ENCODE measurements around the gene KIF5C. TPM values are rescaled to one million over a fixed set of nuclear protein-coding genes. Genes with fewer than 3 reads are reported as not detected.

KIF5C gene
- total and polyA plus RNA-seq, 2 of the 13 experiments (the other 11 are each of a cell fraction or from before 2014, with no cell fraction given), result 0.15 to 0.20 TPM

DNA sequence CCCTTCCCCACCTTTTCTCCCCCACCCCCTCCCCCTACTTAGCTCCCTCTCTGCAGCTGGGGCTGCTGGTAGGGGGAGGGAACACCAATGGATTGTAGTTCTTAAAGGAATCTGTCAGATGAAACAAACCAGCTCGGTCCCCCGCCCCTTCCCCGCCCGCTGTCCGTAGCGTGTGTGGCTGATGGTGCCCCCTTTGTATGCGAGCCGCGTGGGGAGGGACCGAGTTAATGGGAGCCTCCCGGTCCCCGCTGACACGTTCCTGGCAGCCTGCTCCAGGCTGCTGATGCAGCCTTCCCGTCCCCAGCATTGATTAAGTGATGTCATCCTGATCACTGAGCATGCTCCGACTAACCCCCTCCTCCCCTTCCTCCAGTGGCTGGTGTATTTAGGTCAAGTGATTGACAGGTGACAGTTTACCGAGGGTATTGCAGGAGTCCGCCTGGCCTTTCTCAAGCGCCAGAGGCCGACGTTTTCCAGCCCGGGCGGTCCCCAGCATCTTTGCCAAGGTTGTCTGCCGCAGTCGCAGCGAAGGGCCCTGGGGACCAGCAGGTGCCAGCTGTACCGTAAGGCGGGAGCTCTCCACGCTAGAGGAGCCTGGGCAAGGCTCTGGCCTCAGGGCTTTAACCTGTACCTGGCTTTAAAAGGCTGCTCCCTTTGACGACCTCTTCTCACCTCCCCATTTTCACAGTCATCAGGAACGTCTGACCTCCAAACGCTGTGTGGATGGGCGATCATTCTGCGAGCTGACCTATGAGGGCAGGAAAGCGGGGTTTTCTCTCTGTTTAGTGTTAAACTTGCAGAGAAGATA lies 1.8 kb downstream of the KIF5C start (continued):
- TF ChIP-seq EED (CRISPR knock-in tag; IDR thresholded peaks at IDR 0.05) (0 out of 2 replicates have a peak, but pooled peaks have one; percentile 27), ZNF331 (CRISPR knock-in tag; IDR thresholded peaks at IDR 0.05) (no peak), ZNF441 (CRISPR knock-in tag; IDR thresholded peaks at IDR 0.05; ENCODE audit: borderline replicate concordance) (no peak), ZFP91 (CRISPR knock-in tag; IDR thresholded peaks at IDR 0.05; ENCODE audit: borderline replicate concordance) (peak; percentile 36; the same call in 1 of the 2 replicates), ZNF142 (CRISPR knock-in tag; IDR thresholded peaks at IDR 0.05) (no peak), JUND (CRISPR knock-in tag; IDR thresholded peaks at IDR 0.05) (peak; percentile 78; the same call in 1 of the 2 replicates), MZF1 (CRISPR knock-in tag; IDR thresholded peaks at IDR 0.05; ENCODE audit: borderline replicate concordance) (no peak), ZNF276 (CRISPR knock-in tag; IDR thresholded peaks at IDR 0.05; ENCODE audit: low read depth) (no peak), ZNF430 (CRISPR knock-in tag; IDR thresholded peaks at IDR 0.05) (no peak), ARHGAP35 (CRISPR knock-in tag; IDR thresholded peaks at IDR 0.05; ENCODE audit: borderline replicate concordance) (no peak), SIN3B (IDR thresholded peaks at IDR 0.05; ENCODE audit: low read length) (no peak), PBX2 (CRISPR knock-in tag; IDR thresholded peaks at IDR 0.05) (peak; percentile 88), GRHL1 (CRISPR knock-in tag; conservative IDR thresholded peaks at IDR 0.05) (no peak)
